Stomach (tissue), 4 donors: ENCODE results near the gene TRIM14.

Experiments used
- CTCF ChIP-seq, 7 experiments: fragments of 450-650 bp in 4 of 7; fragments of 200-600 bp in 3 of 7; sonication (generic) in 3 of 7; IDR thresholded peaks; one replicate each; pipeline ENCODE4 v1.5.1; 2016 to 2019; ENCODE audit warnings: antibody characterized with exemption in 7 of 7, control low read depth in 2 of 7, mild to moderate bottlenecking in 1 of 7
- POLR2AphosphoS5 ChIP-seq, 3 donors: sonication (generic); formaldehyde crosslinking; IDR thresholded peaks; one replicate each; pipeline ENCODE4 v1.6.1; 2016; ENCODE audit warnings: antibody characterized with exemption in 3 of 3

GRCh38 chr9:98049288-98050072, 69.5 kb downstream of the TRIM14 start:
- TF ChIP-seq CTCF (IDR thresholded peaks at IDR 0.05) = no peak
- no peak for TF ChIP-seq POLR2AphosphoS5 (IDR thresholded peaks at IDR 0.05)
